ENCODE measurements around the gene BHLHA9.
"Not testable (repeated sequence)": the region's sequence is repeated elsewhere in the genome, so short reads cannot be mapped to it uniquely, and the experiment has no call there.

BHLHA9 gene

GRCh38 chr17:1232786-1233185 is 37.5 kb upstream of the BHLHA9 start:
- no peak overlapping the region for H3K27ac ChIP-seq
- TF ChIP-seq ZFX (IDR thresholded peaks at IDR 0.05; ENCODE audit: borderline replicate concordance) (no peak), CTCF (IDR thresholded peaks at IDR 0.05) (no peak)

GRCh38 chr17:1234455-1234854 is 35.8 kb upstream of the BHLHA9 start:
- TF ChIP-seq ZFX (IDR thresholded peaks at IDR 0.05; ENCODE audit: borderline replicate concordance): no peak
- no peak for TF ChIP-seq CTCF (IDR thresholded peaks at IDR 0.05)
- H3K27ac ChIP-seq: no peak overlapping the region

GRCh38 chr17:1237471-1237870 is 32.8 kb upstream of the BHLHA9 start:
- H3K27ac ChIP-seq: no peak overlapping the region
- no peak for TF ChIP-seq CTCF (IDR thresholded peaks at IDR 0.05)
- TF ChIP-seq ZFX (IDR thresholded peaks at IDR 0.05; ENCODE audit: borderline replicate concordance): no peak

- TF ChIP-seq ZFX (IDR thresholded peaks at IDR 0.05; ENCODE audit: borderline replicate concordance): no peak
- H3K27ac ChIP-seq: no peak overlapping the region
Observed at GRCh38 chr17:1239210-1239609, 31.0 kb upstream of the BHLHA9 start.

- not testable (repeated sequence) for H3K27ac ChIP-seq
Observed at GRCh38 chr17:1240426-1240825, 29.8 kb upstream of the BHLHA9 start.

GRCh38 chr17:1241929-1242328 is 28.3 kb upstream of the BHLHA9 start:
- no peak for TF ChIP-seq CTCF (IDR thresholded peaks at IDR 0.05)
- no peak for TF ChIP-seq ZFX (IDR thresholded peaks at IDR 0.05; ENCODE audit: borderline replicate concordance)
- no peak overlapping the region for H3K27ac ChIP-seq

GRCh38 chr17:1244606-1245012 is 25.6 kb upstream of the BHLHA9 start:
- TF ChIP-seq ZFX (IDR thresholded peaks at IDR 0.05; ENCODE audit: borderline replicate concordance): no peak
- TF ChIP-seq CTCF (IDR thresholded peaks at IDR 0.05): no peak
- H3K27ac ChIP-seq: no peak overlapping the region

- TF ChIP-seq CTCF (IDR thresholded peaks at IDR 0.05) (no peak), ZFX (IDR thresholded peaks at IDR 0.05; ENCODE audit: borderline replicate concordance) (no peak)
- H3K27ac ChIP-seq: no peak overlapping the region
Observed at GRCh38 chr17:1251866-1252608, 18.2 kb upstream of the BHLHA9 start.

Measured in 22Rv1 (cell line).